Measurements from ENCODE around the gene TMEM252.

The TMEM252 gene

DNA sequence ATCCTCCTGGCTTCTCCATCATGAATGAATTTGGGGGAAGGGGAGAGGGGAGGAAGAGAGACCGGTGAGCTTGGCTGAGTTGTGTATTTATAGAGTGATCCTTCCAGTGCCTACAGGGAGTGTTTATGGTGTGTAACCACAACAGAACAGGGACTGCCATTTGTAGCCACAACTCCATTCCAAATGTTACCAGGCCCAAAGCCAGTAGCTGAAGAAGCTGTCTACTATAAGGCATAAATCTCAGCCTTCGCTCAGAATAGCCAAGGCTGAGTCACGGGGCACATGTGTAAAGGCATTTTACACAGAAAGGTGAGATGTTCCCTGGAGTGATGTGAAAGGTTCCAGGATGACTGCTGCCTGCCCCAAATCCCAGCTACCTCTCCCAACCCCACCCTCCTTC, 2.5 kb downstream of the TMEM252 start:
- no peak for DNase-seq

DNA sequence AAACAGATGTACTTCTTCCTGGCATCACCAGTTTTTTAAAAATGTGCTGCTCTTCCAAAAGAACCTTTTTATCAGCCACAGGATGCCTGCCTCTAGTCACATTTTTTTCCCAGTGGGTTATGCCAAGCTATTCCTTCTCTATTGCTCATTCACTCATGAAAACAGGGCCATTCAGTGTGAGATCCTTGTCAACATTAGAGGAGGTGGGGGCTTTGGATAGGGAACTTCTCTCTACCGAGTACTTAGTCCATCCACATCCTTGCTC, 3.1 kb downstream of the TMEM252 start:
- DNase-seq: no peak

- DNase-seq: no peak
These were observed 3.6 kb downstream of the TMEM252 start for GRCh38 chr9:68536876-68537615.

- no peak for DNase-seq
These were observed 7.0 kb downstream of the TMEM252 start for GRCh38 chr9:68533678-68534077.

- DNase-seq: no peak
These were observed 8.6 kb downstream of the TMEM252 start for GRCh38 chr9:68532131-68532530.

GRCh38 chr9:68530618-68531017, 10.1 kb downstream of the TMEM252 start:
- DNase-seq: no peak

DNA sequence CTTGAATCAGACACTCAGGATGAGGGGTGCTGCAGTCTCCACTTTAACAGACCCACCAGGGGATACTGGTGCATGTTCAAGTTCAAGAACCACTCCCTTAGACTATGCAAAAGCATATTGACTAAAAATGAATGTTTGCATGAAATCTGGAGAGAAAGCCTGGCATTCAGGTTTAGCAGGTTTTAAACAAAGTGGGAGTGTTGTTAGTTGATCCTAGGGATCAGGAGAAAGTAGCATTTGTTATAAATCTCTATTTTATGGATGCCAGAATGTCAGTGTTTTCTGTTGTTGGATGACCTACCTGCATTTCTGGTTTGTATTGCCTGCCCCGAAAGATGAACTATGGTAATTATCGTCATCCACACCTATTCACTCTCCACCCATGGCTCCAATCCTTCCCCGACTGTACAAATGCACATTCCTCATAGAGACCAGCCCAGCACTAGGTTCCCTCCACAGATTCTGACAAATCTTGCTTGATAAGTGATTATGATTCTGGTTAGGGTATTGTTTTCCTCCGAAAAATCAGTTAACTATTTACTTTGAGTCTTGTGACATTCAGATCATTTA, 17.2 kb downstream of the TMEM252 start:
- no peak for DNase-seq

- DNase-seq: no peak
These were observed 17.7 kb downstream of the TMEM252 start for GRCh38 chr9:68522954-68523353.

- no peak for DNase-seq
These were observed 18.6 kb downstream of the TMEM252 start for GRCh38 chr9:68522131-68522530.

DNA sequence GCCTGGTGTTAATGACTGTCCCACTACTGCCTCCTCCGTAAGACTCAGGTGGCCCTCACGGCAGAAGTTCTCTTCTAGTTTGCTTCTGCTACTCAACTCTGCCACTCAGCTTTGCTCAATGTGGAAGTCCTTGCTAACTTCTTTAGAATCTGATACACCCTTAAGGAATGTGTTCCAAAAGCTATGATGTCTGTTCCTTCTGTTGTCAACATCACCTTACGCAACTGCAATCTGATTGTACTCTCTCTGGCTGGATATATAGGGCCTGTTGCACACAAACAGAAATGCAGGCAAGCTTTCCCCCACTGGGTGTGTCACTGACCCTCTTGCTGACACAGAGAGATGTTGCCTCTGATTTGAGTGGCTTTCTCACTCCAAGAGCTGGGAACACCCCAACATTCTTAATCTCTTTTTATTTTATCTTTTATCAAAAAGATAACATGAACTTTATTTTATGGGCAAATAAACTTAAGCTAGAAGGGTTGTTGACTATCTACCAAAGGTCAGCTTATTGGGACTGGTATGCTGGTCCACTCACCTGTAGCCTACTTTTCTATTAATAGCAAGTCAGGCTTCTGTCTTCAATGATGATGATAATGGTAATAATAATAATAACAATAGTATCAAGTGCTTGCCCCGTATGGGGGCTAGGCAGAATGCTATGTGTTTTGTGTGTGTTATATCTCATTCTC, 25.2 kb downstream of the TMEM252 start:
- DNase-seq: no peak

GRCh38 chr9:68513981-68514380, 26.7 kb downstream of the TMEM252 start:
- DNase-seq: no peak

DNA sequence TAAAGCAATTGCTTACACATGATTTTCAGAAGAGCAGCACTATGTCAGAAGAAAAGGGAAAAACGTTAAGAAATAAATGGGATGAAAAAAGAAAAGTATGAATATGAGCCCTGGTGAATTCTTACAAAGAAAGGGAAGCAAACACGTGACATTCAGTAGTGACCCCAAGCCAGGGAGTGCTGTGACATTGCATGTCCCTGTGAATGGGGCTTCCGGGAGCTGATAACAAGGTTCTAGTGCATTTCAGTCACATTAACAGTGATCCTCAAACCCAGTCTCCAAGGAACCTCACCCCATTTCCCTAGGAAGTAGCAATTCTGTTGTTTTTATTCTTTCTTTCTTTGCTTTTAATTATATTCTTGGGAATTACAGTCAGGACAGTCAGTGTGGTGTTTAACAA, 27.3 kb downstream of the TMEM252 start:
- no peak for DNase-seq

- DNase-seq: no peak
These were observed 31.0 kb downstream of the TMEM252 start for GRCh38 chr9:68509689-68510088.

GRCh38 chr9:68508547-68508946, 32.1 kb downstream of the TMEM252 start:
- no peak for DNase-seq

DNA sequence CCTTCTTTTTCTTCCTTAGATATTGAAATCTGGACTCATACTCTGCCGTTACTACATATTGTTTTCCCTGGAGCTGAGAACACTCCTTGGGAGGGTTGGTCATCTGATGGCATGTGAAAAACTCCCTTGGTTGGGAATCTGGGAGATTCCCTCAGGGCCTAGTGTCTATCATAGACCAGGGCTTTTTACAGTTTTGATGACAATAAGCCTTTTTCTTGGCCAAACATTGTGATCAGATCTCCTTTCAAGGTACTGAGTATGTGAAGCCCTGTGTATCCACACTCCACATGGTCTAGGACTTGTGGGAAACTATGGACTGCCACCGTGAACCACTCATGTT, 32.9 kb downstream of the TMEM252 start:
- no peak for DNase-seq

GRCh38 chr9:68507130-68507805, 33.4 kb downstream of the TMEM252 start:
- DNase-seq: no peak

GRCh38 chr9:68506551-68506950, 34.1 kb downstream of the TMEM252 start:
- no peak for DNase-seq

GRCh38 chr9:68505681-68506409, 34.8 kb downstream of the TMEM252 start:
- DNase-seq: no peak

DNA sequence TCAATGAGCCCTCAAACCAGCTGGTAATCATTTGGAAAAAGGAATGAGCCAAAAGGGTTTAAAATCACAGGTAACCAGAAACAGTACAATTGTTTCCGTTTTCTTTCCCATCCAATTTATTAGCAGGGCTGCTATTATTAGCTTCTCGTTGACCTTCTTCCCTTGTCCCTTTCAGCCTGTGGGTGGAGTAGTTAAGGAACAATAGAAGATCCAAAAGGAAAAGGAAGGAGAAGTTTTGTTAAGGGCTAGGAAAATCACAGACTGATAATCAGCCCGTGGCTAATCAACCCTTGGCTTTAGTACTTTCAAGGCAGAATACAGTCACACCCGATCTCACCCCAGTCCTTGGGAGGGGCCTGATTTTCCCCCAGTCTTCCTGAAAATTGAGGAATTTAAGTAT, 38.4 kb downstream of the TMEM252 start:
- no peak for DNase-seq

- DNase-seq: no peak
These were observed 40.0 kb downstream of the TMEM252 start for GRCh38 chr9:68500457-68501381.

DNA sequence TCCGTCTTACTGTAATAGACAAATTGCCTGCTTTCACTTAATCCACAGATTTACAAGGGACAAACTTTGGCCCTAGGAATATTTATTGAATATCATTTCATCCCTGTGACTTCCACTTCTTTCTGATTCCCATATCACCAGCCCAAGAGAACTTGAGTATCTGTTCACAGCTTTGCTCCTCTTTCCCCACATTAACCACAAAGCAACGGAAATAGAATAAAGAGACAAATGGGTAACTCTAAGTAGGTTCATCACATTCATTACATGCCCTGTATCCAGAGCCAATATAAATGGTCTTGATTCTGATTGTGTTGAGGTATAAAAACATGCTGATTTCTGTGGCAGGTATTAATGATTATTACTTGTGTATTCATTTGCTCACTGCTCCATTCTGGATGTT, 41.9 kb downstream of the TMEM252 start:
- DNase-seq: no peak

DNA sequence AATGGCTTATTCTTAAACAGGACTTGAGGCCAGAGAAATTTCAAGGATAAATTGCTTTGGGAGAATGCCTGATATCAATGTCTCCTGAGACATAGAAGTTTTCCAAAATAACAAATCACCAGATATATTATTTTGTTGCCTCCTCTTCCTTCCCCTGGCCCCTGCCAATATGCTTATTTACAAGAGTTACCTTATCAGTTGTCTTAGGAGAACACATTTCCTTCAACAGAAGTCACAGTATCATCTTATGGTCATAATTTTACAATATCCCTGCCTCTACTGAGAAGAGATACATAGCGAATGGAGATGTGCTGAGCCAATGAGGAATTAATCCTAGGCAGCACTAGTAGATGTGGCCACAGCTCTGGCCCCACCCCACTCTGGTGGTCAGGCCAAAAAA, 43.1 kb downstream of the TMEM252 start:
- DNase-seq: no peak

Data from SHP77 treated with DMSO at 0.1 percent for 48 hours (cell line).